Measurements from ENCODE around the gene ADPGK. TPM values are rescaled to one million over a fixed set of nuclear protein-coding genes. Genes with fewer than 3 reads are reported as not detected.

ADPGK gene
- polyA plus RNA-seq, 1 donor from 2014 or later, result 33.7 TPM

GRCh38 chr15:72764656-72765055 lies 18.9 kb downstream of the ADPGK start:
- H3K4me2 ChIP-seq (ENCODE audit: low read length), result no peak overlapping the region
- H3K4me3 ChIP-seq (ENCODE audit: low read length), result no peak overlapping the region
- H3F3A ChIP-seq (ENCODE audit: insufficient read depth, low read length, poor library complexity, severe bottlenecking), result no peaks in the 10 kb centered on the region
- no peak for TF ChIP-seq EP300 (conservative IDR thresholded peaks at IDR 0.05; ENCODE audit: poor library complexity, severe bottlenecking)
- no peak for TF ChIP-seq MXI1 (conservative IDR thresholded peaks at IDR 0.05; ENCODE audit: poor library complexity, severe bottlenecking)
- no peak for TF ChIP-seq TAF1 (IDR thresholded peaks at IDR 0.05; ENCODE audit: low read depth)
- no peaks in the 10 kb centered on the region for H4K20me1 ChIP-seq (ENCODE audit: insufficient read depth)
- H3K27ac ChIP-seq (ENCODE audit: low read length), result no peak overlapping the region
- no peaks in the 10 kb centered on the region for H3K79me2 ChIP-seq (replicated peaks; ENCODE audit: insufficient read depth, low read length)
- H3K9me3 ChIP-seq (ENCODE audit: low read length), result no peaks in the 10 kb centered on the region
- H2AFZ ChIP-seq (ENCODE audit: low read depth, low read length), result no peak overlapping the region
- H3K27me3 ChIP-seq (ENCODE audit: insufficient read depth, low read depth, low read length), result no peaks in the 10 kb centered on the region
- H3K9me2 ChIP-seq (ENCODE audit: insufficient read depth, low read length), result no peaks in the 10 kb centered on the region
- peaks cover 9% of the 10 kb centered on the region for H3K36me3 ChIP-seq (ENCODE audit: insufficient read depth, low read length)
- no peak overlapping the region for H3K9ac ChIP-seq (ENCODE audit: low read length)

- no peaks in the 10 kb centered on the region for H3K36me3 ChIP-seq (ENCODE audit: insufficient read depth, low read length)
- no peaks in the 10 kb centered on the region for H3K27me3 ChIP-seq (ENCODE audit: insufficient read depth, low read depth, low read length)
- no peaks in the 10 kb centered on the region for H4K20me1 ChIP-seq (ENCODE audit: insufficient read depth)
- H3K79me2 ChIP-seq (replicated peaks; ENCODE audit: insufficient read depth, low read length), result no peaks in the 10 kb centered on the region
- no peak overlapping the region for H3K4me2 ChIP-seq (ENCODE audit: low read length)
- H2AFZ ChIP-seq (ENCODE audit: low read depth, low read length), result no peak overlapping the region
- no peak overlapping the region for H3K9ac ChIP-seq (ENCODE audit: low read length)
- TF ChIP-seq RAD21 (conservative IDR thresholded peaks at IDR 0.05), result no peak
- TF ChIP-seq POLR2AphosphoS5 (IDR thresholded peaks at IDR 0.05), result no peak
- TF ChIP-seq EZH2 (IDR thresholded peaks at IDR 0.05; ENCODE audit: borderline replicate concordance, insufficient read depth, low read length, poor library complexity, severe bottlenecking), result no peak
- H3K9me3 ChIP-seq (ENCODE audit: low read length), result no peaks in the 10 kb centered on the region
- no peaks in the 10 kb centered on the region for H3K9me2 ChIP-seq (ENCODE audit: insufficient read depth, low read length)
- H3F3A ChIP-seq (ENCODE audit: insufficient read depth, low read length, poor library complexity, severe bottlenecking), result no peaks in the 10 kb centered on the region
- H3K4me3 ChIP-seq (ENCODE audit: low read length), result no peak overlapping the region
- no peak overlapping the region for H3K27ac ChIP-seq (ENCODE audit: low read length)
Observed at GRCh38 chr15:72760590-72761260, 22.8 kb downstream of the ADPGK start.

GRCh38 chr15:72758182-72758581 lies 25.4 kb downstream of the ADPGK start:
- Histone ChIP-seq H3K4me2 (ENCODE audit: low read length) (no peak overlapping the region), H3K36me3 (ENCODE audit: insufficient read depth, low read length) (no peaks in the 10 kb centered on the region), H3K9me3 (ENCODE audit: low read length) (no peaks in the 10 kb centered on the region), H3K27ac (ENCODE audit: low read length) (no peak overlapping the region), H2AFZ (ENCODE audit: low read depth, low read length) (no peak overlapping the region), H3K79me2 (replicated peaks; ENCODE audit: insufficient read depth, low read length) (no peaks in the 10 kb centered on the region), H3K27me3 (ENCODE audit: insufficient read depth, low read depth, low read length) (no peaks in the 10 kb centered on the region), H4K20me1 (ENCODE audit: insufficient read depth) (no peaks in the 10 kb centered on the region), H3F3A (ENCODE audit: insufficient read depth, low read length, poor library complexity, severe bottlenecking) (no peaks in the 10 kb centered on the region), H3K9ac (ENCODE audit: low read length) (no peak overlapping the region), H3K4me3 (ENCODE audit: low read length) (no peak overlapping the region), H3K9me2 (ENCODE audit: insufficient read depth, low read length) (no peaks in the 10 kb centered on the region)
- TF ChIP-seq CTCF (IDR thresholded peaks at IDR 0.05; ENCODE audit: poor library complexity, severe bottlenecking) (no peak), SMC3 (conservative IDR thresholded peaks at IDR 0.05; ENCODE audit: poor library complexity) (no peak), TAF1 (IDR thresholded peaks at IDR 0.05; ENCODE audit: low read depth) (no peak), RAD21 (conservative IDR thresholded peaks at IDR 0.05) (no peak), EP300 (conservative IDR thresholded peaks at IDR 0.05; ENCODE audit: poor library complexity, severe bottlenecking) (no peak), MXI1 (conservative IDR thresholded peaks at IDR 0.05; ENCODE audit: poor library complexity, severe bottlenecking) (no peak), POLR2AphosphoS5 (IDR thresholded peaks at IDR 0.05) (no peak), REST (IDR thresholded peaks at IDR 0.05; ENCODE audit: borderline replicate concordance) (no peak), EZH2 (IDR thresholded peaks at IDR 0.05; ENCODE audit: borderline replicate concordance, insufficient read depth, low read length, poor library complexity, severe bottlenecking) (no peak)
